Endothelial cell of coronary artery (primary cell): ENCODE data around the gene NEIL3. TPM values are rescaled to one million over a fixed set of nuclear protein-coding genes. Genes with fewer than 3 reads are reported as not detected.

Experiments used
- total RNA-seq: library from RNA; depleted of rRNA; stranded (reverse); fragments of >200 nt; gene quantifications from 2 replicates; pipeline ENCODE4 v1.2.3, GENCODE V29; 2014

Gene NEIL3, protein sequence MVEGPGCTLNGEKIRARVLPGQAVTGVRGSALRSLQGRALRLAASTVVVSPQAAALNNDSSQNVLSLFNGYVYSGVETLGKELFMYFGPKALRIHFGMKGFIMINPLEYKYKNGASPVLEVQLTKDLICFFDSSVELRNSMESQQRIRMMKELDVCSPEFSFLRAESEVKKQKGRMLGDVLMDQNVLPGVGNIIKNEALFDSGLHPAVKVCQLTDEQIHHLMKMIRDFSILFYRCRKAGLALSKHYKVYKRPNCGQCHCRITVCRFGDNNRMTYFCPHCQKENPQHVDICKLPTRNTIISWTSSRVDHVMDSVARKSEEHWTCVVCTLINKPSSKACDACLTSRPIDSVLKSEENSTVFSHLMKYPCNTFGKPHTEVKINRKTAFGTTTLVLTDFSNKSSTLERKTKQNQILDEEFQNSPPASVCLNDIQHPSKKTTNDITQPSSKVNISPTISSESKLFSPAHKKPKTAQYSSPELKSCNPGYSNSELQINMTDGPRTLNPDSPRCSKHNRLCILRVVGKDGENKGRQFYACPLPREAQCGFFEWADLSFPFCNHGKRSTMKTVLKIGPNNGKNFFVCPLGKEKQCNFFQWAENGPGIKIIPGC
- 2.8 and 4.4 TPM in 2 replicates for total RNA-seq

DNA sequence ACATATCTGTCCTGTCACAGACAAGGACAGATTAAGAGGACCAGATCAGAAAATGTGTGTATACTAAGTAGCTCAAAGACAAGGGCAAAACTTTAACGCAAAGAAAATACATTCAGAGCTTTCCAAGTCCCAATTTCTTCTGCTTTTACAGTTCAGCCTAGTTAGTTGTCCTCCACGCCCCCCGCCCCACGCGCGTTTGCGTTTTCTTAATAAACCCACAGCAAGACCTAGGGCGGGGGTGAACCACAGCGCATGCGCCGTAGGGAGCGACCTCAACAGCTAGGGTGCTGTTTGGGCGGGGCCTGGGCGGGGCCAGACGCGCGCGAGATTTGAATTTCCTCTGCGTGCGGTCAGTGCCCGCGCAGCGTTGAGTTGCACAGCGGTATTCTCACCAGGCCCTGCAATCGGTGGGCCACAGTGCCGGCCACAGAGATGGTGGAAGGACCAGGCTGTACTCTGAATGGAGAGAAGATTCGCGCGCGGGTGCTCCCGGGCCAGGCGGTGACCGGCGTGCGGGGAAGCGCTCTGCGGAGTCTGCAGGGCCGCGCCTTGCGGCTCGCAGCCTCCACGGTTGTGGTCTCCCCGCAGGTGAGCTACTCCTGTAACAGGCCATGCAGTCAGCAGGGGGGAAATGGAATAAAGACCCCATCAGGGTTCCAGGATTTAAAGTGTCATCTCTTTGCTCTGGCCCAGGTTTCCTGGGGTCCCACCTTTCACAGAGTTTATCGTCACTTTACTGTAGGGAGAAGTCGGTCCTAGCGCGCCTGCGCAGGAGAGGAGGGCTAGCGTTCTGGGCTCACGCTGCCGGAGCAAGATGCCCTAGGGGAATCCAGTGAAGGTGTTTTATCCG is at the start of gene NEIL3:
TSS of gene NEIL3 (plus strand) at position 353 of the 850 bp plus-strand sequence. CDS start at position 433, 80 bp downstream.

Other genes with a start within 250 kb of the NEIL3 start
- 21.4 and 27.7 TPM in 2 replicates for gene AGA, start 132.6 kb downstream of the NEIL3 start, total RNA-seq